Gastrocnemius medialis (tissue), 4 donors: ENCODE data around the gene RNF31. TPM values are rescaled to one million over a fixed set of nuclear protein-coding genes. Genes with fewer than 3 reads are reported as not detected.

ENCODE experiments used
- ATAC-seq, 2 donors: fragments of 150-250 bp; one replicate each; pipeline ENCODE4 v1.9.1; 2016
- DNase-seq, 2 donors: peaks; one replicate each; pipeline ENCODE4 v3.0.0-alpha.2; 2019
- H3K27ac ChIP-seq, 4 donors: fragments of 200-600 bp; sonication (generic); 1 replicate in 1 of 4; 2 replicates in 3 of 4; pipeline ENCODE4 v1.5.1; 2016 to 2018; ENCODE audit warnings: mild to moderate bottlenecking in 2 of 4, moderate library complexity in 1 of 4
- H3K27me3 ChIP-seq, 3 donors: fragments of 200-600 bp; sonication (generic) in 2 of 3; 1 replicate in 1 of 3; 2 replicates in 2 of 3; pipeline versions ENCODE4 v1.5.1 to v1.6.0; 2016 to 2019; ENCODE audit warnings: mild to moderate bottlenecking in 1 of 3, moderate library complexity in 1 of 3
- H3K36me3 ChIP-seq, 2 donors: fragments of 200-600 bp; sonication (generic) in 1 of 2; one replicate each; pipeline ENCODE4 v1.5.1; 2017 to 2018
- H3K4me1 ChIP-seq, 2 donors: fragments of 200-600 bp; sonication (generic) in 1 of 2; one replicate each; pipeline ENCODE4 v1.5.1; 2016 to 2017; ENCODE audit warnings: mild to moderate bottlenecking in 2 of 2
- H3K4me3 ChIP-seq, 4 donors: fragments of 200-600 bp; sonication (generic) in 3 of 4; 1 replicate in 1 of 4; 2 replicates in 3 of 4; pipeline ENCODE4 v1.5.1; 2016 to 2019; ENCODE audit warnings: mild to moderate bottlenecking in 2 of 4
- H3K9me3 ChIP-seq, 3 donors: fragments of 200-600 bp; sonication (generic) in 2 of 3; 1 replicate in 1 of 3; 2 replicates in 2 of 3; pipeline ENCODE4 v1.5.1; 2016 to 2019
- CTCF ChIP-seq, 5 experiments: fragments of 450-650 bp in 3 of 5; fragments of 200-600 bp in 2 of 5; sonication (generic) in 2 of 5; IDR thresholded peaks in 4 of 5; conservative IDR thresholded peaks in 1 of 5; 1 replicate in 4 of 5; 2 replicates in 1 of 5; pipeline ENCODE4 v1.5.1; 2016 to 2019; ENCODE audit warnings: antibody characterized with exemption in 5 of 5, mild to moderate bottlenecking in 3 of 5, moderate library complexity in 3 of 5
- POLR2A ChIP-seq, 2 donors: fragments of 450-650 bp; IDR thresholded peaks; one replicate each; pipeline ENCODE4 v1.6.1; 2017; ENCODE audit warnings: antibody characterized with exemption in 2 of 2, mild to moderate bottlenecking in 2 of 2, moderate library complexity in 2 of 2
- in situ Hi-C, 4 donors: fragments of 200-750 bp; cut with MboI; loops; one replicate each; pipeline versions ENCODE4 v1.15.0 to v1.8.0; 2017; ENCODE audit warnings: low sequenced_read_pairs in 4 of 4
- intact Hi-C: fragments of 100-400 bp; cut with DNase I; formaldehyde crosslinking; loops from one replicate; pipeline ENCODE4 v1.15.1; 2023; ENCODE audit warnings: low total_unique reads
- total RNA-seq, 4 donors: library from RNA; depleted of rRNA; stranded (reverse); fragments of >200 nt; gene quantifications; one replicate each; pipeline versions ENCODE4 v1.1.0 to v1.2.3, GENCODE V29; 2016

The RNF31 gene
- total RNA-seq, 4 donors from 2014 or later, result 63.3 to 140 (median 82.4) TPM

- TF ChIP-seq POLR2A (IDR thresholded peaks at IDR 0.05), result no peak
- in situ Hi-C loops (no loop called here), intact Hi-C loops (no loop called here)
- ATAC-seq (no peak), DNase-seq (no peak)
- no peak overlapping the region for H3K27ac ChIP-seq
- no peaks in the 10 kb centered on the region for H3K27me3 ChIP-seq
- H3K36me3 ChIP-seq, result peaks cover 0 to 69% of the 10 kb centered on the region in 2 donors
- peaks cover 10 to 13% of the 10 kb centered on the region in 2 donors for H3K4me1 ChIP-seq
- H3K9me3 ChIP-seq, result no peaks in the 10 kb centered on the region
- no peak overlapping the region for H3K4me3 ChIP-seq
Measured at GRCh38 chr14:24150993-24151392, 3.7 kb downstream of the RNF31 start.

- Histone ChIP-seq H3K36me3 (peaks cover 0 to 74% of the 10 kb centered on the region in 2 donors), H3K4me1 (peaks cover 9 to 11% of the 10 kb centered on the region in 2 donors), H3K27ac (no peak overlapping the region), H3K27me3 (no peaks in the 10 kb centered on the region), H3K4me3 (no peak overlapping the region), H3K9me3 (no peaks in the 10 kb centered on the region)
- intact Hi-C loops, result no loop called here
- TF ChIP-seq POLR2A (IDR thresholded peaks at IDR 0.05) (no peak), CTCF (IDR thresholded peaks at IDR 0.05 in 4 of 5, conservative IDR thresholded peaks at IDR 0.05 in 1 of 5) (no peak)
- DNase-seq (no peak), ATAC-seq (no peak)
- in situ Hi-C loops, result no loop called here
Measured at GRCh38 chr14:24151404-24152080, 4.2 kb downstream of the RNF31 start.

DNA sequence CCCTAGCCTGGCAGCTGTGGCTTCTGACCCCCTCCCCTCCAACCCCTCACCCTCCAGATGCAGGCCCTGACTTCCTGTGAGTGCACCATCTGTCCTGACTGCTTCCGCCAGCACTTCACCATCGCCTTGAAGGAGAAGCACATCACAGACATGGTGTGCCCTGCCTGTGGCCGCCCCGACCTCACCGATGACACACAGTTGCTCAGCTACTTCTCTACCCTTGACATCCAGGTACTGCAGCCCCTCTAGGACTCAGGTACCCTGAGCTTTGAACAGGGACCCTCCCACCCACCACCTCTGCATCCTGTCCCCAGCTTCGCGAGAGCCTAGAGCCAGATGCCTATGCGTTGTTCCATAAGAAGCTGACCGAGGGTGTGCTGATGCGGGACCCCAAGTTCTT, 7.8 kb downstream of the RNF31 start:
- Histone ChIP-seq H3K9me3 (no peaks in the 10 kb centered on the region), H3K36me3 (peaks cover 0 to 82% of the 10 kb centered on the region in 2 donors), H3K4me3 (no peak overlapping the region), H3K4me1 (no peaks in the 10 kb centered on the region), H3K27ac (no peak overlapping the region), H3K27me3 (no peaks in the 10 kb centered on the region)
- intact Hi-C loops, result no loop called here
- DNase-seq (no peak), ATAC-seq (no peak)
- no peak for TF ChIP-seq POLR2A (IDR thresholded peaks at IDR 0.05)
- no peak for TF ChIP-seq CTCF (IDR thresholded peaks at IDR 0.05 in 4 of 5, conservative IDR thresholded peaks at IDR 0.05 in 1 of 5)
- in situ Hi-C loops, result no loop called here

DNA sequence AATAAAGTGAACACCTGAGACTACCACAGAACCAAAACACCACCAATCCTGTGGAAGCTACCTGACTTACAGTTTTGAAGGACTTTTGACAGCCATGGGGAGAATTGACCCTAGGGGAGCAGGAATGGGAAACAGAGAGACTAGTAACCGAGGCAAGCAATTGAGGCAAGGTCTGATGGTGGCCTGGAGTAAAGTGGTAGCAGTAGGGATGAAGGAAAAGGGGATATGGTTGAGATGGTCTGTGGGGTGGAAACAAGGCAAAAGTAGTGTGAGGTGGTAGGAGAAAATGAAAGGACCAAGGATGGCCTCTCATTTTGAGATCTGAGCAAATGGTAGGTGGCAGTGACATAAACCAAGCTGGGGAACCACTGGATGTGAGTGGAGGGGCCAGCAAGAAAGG, 9.5 kb downstream of the RNF31 start:
- intact Hi-C loops, result no loop called here
- no peak overlapping the region for H3K4me3 ChIP-seq
- DNase-seq (no peak), ATAC-seq (no peak)
- H3K36me3 ChIP-seq, result peaks cover 0 to 73% of the 10 kb centered on the region in 2 donors
- H3K9me3 ChIP-seq, result no peaks in the 10 kb centered on the region
- peaks cover 7 to 14% of the 10 kb centered on the region in 2 donors for H3K4me1 ChIP-seq
- in situ Hi-C loops, result no loop called here
- H3K27me3 ChIP-seq, result no peaks in the 10 kb centered on the region
- no peak for TF ChIP-seq POLR2A (IDR thresholded peaks at IDR 0.05)
- TF ChIP-seq CTCF (IDR thresholded peaks at IDR 0.05 in 4 of 5, conservative IDR thresholded peaks at IDR 0.05 in 1 of 5), result no peak
- H3K27ac ChIP-seq, result no peak overlapping the region

GRCh38 chr14:24157331-24157730, 10.0 kb downstream of the RNF31 start:
- no peak overlapping the region for H3K27ac ChIP-seq
- TF ChIP-seq POLR2A (IDR thresholded peaks at IDR 0.05) (no peak), CTCF (IDR thresholded peaks at IDR 0.05 in 4 of 5, conservative IDR thresholded peaks at IDR 0.05 in 1 of 5) (no peak)
- intact Hi-C loops, result no loop called here
- in situ Hi-C loops, result no loop called here
- peaks cover 12 to 19% of the 10 kb centered on the region in 2 donors for H3K4me1 ChIP-seq
- H3K9me3 ChIP-seq, result no peaks in the 10 kb centered on the region
- DNase-seq, result no peak
- no peak overlapping the region for H3K4me3 ChIP-seq
- ATAC-seq, result no peak
- H3K36me3 ChIP-seq, result peaks cover 0 to 68% of the 10 kb centered on the region in 2 donors
- no peaks in the 10 kb centered on the region for H3K27me3 ChIP-seq
